Osteoblast (primary cell): ENCODE results near the gene CAMK2B. TPM values are rescaled to one million over a fixed set of nuclear protein-coding genes. Genes with fewer than 3 reads are reported as not detected.

Source experiments
- DNase-seq: peaks from one replicate; pipeline ENCODE4 v3.0.0; 2011; ENCODE audit warnings: low spot score, mixed read lengths; ENCODE audit not compliant: insufficient read length; ENCODE audit errors: missing footprints
- H2AFZ ChIP-seq: 2 replicates; pipeline ENCODE4 v1.6.0; 2011; ENCODE audit warnings: mild to moderate bottlenecking, low read length
- H3K27ac ChIP-seq: 2 replicates; pipeline ENCODE4 v1.5.1; 2011; ENCODE audit warnings: mild to moderate bottlenecking, low read depth, low read length, moderate library complexity
- H3K27me3 ChIP-seq: 2 replicates; pipeline ENCODE4 v1.6.0; 2012; ENCODE audit warnings: mild to moderate bottlenecking, control low read depth, inconsistent platforms, low read length, moderate library complexity; ENCODE audit not compliant: insufficient read depth
- H3K36me3 ChIP-seq: 2 replicates; pipeline ENCODE4 v1.5.1; 2011; ENCODE audit warnings: mild to moderate bottlenecking, low read length, control low read depth, moderate library complexity; ENCODE audit not compliant: insufficient read depth
- H3K4me1 ChIP-seq: 2 replicates; pipeline ENCODE4 v1.5.1; 2011; ENCODE audit warnings: mild to moderate bottlenecking, low read length, control low read depth, moderate library complexity; ENCODE audit not compliant: insufficient read depth
- H3K4me2 ChIP-seq: 2 replicates; pipeline ENCODE4 v1.6.0; 2011; ENCODE audit warnings: mild to moderate bottlenecking, low read length; ENCODE audit not compliant: insufficient read depth
- H3K4me3 ChIP-seq: fragments of 200-600 bp; sonication (generic); 3 replicates; pipeline ENCODE4 v1.5.1; 2012; ENCODE audit warnings: mild to moderate bottlenecking, low read length, inconsistent platforms; ENCODE audit not compliant: insufficient read depth
- H3K79me2 ChIP-seq: 2 replicates; pipeline ENCODE4 v1.6.0; 2012; ENCODE audit warnings: mild to moderate bottlenecking, low read length, control low read depth, inconsistent platforms; ENCODE audit not compliant: insufficient read depth
- H3K9me3 ChIP-seq: 2 replicates; pipeline ENCODE4 v1.5.1; 2011; ENCODE audit warnings: low read depth, low read length, control low read depth
- H4K20me1 ChIP-seq: 2 replicates; pipeline ENCODE4 v1.6.0; 2012; ENCODE audit warnings: mild to moderate bottlenecking, low read length, control low read depth; ENCODE audit not compliant: insufficient read depth
- total RNA-seq: library from RNA; depleted of rRNA; stranded (reverse); fragments of >200 nt; gene quantifications from 2 replicates; pipeline ENCODE4 v1.2.3, GENCODE V29; 2012
- TF ChIP-seq, protein P1 (sequence below): IDR thresholded peaks from 2 replicates; pipeline ENCODE4 v1.5.1; 2011; ENCODE audit warnings: mild to moderate bottlenecking, low read depth, low read length, moderate library complexity; ENCODE audit errors: extremely low read depth

Gene CAMK2B
- total RNA-seq, 1 donor = not detected

- Histone ChIP-seq H3K4me2 (peak overlapping the region; percentile 80), H3K9me3 (no peaks in the 10 kb centered on the region), H3K4me1 (no peaks in the 10 kb centered on the region), H2AFZ (peak overlapping the region; percentile 85), H3K79me2 (no peaks in the 10 kb centered on the region), H3K27ac (no peak overlapping the region), H4K20me1 (no peaks in the 10 kb centered on the region), H3K4me3 (peak overlapping the region; percentile 63), H3K27me3 (no peaks in the 10 kb centered on the region), H3K36me3 (no peaks in the 10 kb centered on the region)
- peak; percentile 100 for DNase-seq
- TF ChIP-seq, protein P1, sequence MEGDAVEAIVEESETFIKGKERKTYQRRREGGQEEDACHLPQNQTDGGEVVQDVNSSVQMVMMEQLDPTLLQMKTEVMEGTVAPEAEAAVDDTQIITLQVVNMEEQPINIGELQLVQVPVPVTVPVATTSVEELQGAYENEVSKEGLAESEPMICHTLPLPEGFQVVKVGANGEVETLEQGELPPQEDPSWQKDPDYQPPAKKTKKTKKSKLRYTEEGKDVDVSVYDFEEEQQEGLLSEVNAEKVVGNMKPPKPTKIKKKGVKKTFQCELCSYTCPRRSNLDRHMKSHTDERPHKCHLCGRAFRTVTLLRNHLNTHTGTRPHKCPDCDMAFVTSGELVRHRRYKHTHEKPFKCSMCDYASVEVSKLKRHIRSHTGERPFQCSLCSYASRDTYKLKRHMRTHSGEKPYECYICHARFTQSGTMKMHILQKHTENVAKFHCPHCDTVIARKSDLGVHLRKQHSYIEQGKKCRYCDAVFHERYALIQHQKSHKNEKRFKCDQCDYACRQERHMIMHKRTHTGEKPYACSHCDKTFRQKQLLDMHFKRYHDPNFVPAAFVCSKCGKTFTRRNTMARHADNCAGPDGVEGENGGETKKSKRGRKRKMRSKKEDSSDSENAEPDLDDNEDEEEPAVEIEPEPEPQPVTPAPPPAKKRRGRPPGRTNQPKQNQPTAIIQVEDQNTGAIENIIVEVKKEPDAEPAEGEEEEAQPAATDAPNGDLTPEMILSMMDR = peak; percentile 82
Measured at GRCh38 chr7:44240983-44241510, 84.3 kb downstream of the CAMK2B start.

- H3K79me2 ChIP-seq = no peaks in the 10 kb centered on the region
- no peak overlapping the region for H3K4me2 ChIP-seq
- H3K36me3 ChIP-seq = no peaks in the 10 kb centered on the region
- no peak overlapping the region for H3K27ac ChIP-seq
- H4K20me1 ChIP-seq = no peaks in the 10 kb centered on the region
- no peak overlapping the region for H3K4me3 ChIP-seq
- H2AFZ ChIP-seq = no peak overlapping the region
- H3K9me3 ChIP-seq = no peaks in the 10 kb centered on the region
- TF ChIP-seq, protein P1 = no peak
- H3K27me3 ChIP-seq = no peaks in the 10 kb centered on the region
- no peaks in the 10 kb centered on the region for H3K4me1 ChIP-seq
- peak; percentile 90 for DNase-seq
Measured at GRCh38 chr7:44240376-44240775, 85.0 kb downstream of the CAMK2B start.

DNA sequence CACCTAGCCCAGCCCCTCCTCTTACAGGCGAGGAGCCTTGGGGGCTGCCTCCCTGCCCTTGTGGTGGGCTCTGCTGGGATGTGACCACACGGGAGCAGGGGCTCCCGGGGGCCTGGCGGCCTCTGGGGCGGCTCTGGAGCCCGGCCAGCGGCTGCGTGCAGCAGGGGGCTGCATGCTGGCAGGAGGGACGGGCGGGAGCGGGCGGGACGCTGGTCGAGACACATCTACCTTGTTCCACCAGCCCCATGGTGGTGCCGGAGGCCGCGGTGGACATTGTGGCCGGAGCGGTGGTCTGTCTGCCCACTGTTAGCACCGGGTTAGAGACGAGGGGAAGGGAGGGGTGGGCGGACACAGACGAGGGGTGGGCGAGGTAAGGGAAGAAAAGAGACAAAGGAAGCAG lies 86.0 kb downstream of the CAMK2B start:
- H3K79me2 ChIP-seq = no peaks in the 10 kb centered on the region
- H3K36me3 ChIP-seq = no peaks in the 10 kb centered on the region
- no peak overlapping the region for H3K27ac ChIP-seq
- no peak for DNase-seq
- no peak overlapping the region for H3K4me3 ChIP-seq
- no peaks in the 10 kb centered on the region for H4K20me1 ChIP-seq
- no peaks in the 10 kb centered on the region for H3K4me1 ChIP-seq
- H2AFZ ChIP-seq = no peak overlapping the region
- H3K27me3 ChIP-seq = no peaks in the 10 kb centered on the region
- H3K9me3 ChIP-seq = no peaks in the 10 kb centered on the region
- no peak overlapping the region for H3K4me2 ChIP-seq
- TF ChIP-seq, protein P1 = no peak

- no peak overlapping the region for H2AFZ ChIP-seq
- no peak overlapping the region for H3K27ac ChIP-seq
- H3K36me3 ChIP-seq = no peaks in the 10 kb centered on the region
- TF ChIP-seq, protein P1 = no peak
- DNase-seq = no peak
- no peaks in the 10 kb centered on the region for H3K9me3 ChIP-seq
- no peak overlapping the region for H3K4me3 ChIP-seq
- no peaks in the 10 kb centered on the region for H3K4me1 ChIP-seq
- H3K79me2 ChIP-seq = no peaks in the 10 kb centered on the region
- no peaks in the 10 kb centered on the region for H3K27me3 ChIP-seq
- no peaks in the 10 kb centered on the region for H4K20me1 ChIP-seq
- no peak overlapping the region for H3K4me2 ChIP-seq
Measured at GRCh38 chr7:44238116-44238695, 87.2 kb downstream of the CAMK2B start.
